GM19240 (cell line): ENCODE data around the gene ARHGAP23.

Experiments used
- DNase-seq: peaks from one replicate; pipeline ENCODE4 v3.0.0; 2011; ENCODE audit warnings: low spot score; ENCODE audit not compliant: insufficient read length

ARHGAP23 gene, protein sequence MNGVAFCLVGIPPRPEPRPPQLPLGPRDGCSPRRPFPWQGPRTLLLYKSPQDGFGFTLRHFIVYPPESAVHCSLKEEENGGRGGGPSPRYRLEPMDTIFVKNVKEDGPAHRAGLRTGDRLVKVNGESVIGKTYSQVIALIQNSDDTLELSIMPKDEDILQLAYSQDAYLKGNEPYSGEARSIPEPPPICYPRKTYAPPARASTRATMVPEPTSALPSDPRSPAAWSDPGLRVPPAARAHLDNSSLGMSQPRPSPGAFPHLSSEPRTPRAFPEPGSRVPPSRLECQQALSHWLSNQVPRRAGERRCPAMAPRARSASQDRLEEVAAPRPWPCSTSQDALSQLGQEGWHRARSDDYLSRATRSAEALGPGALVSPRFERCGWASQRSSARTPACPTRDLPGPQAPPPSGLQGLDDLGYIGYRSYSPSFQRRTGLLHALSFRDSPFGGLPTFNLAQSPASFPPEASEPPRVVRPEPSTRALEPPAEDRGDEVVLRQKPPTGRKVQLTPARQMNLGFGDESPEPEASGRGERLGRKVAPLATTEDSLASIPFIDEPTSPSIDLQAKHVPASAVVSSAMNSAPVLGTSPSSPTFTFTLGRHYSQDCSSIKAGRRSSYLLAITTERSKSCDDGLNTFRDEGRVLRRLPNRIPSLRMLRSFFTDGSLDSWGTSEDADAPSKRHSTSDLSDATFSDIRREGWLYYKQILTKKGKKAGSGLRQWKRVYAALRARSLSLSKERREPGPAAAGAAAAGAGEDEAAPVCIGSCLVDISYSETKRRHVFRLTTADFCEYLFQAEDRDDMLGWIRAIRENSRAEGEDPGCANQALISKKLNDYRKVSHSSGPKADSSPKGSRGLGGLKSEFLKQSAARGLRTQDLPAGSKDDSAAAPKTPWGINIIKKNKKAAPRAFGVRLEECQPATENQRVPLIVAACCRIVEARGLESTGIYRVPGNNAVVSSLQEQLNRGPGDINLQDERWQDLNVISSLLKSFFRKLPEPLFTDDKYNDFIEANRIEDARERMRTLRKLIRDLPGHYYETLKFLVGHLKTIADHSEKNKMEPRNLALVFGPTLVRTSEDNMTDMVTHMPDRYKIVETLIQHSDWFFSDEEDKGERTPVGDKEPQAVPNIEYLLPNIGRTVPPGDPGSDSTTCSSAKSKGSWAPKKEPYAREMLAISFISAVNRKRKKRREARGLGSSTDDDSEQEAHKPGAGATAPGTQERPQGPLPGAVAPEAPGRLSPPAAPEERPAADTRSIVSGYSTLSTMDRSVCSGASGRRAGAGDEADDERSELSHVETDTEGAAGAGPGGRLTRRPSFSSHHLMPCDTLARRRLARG (N-terminal part only)

DNA sequence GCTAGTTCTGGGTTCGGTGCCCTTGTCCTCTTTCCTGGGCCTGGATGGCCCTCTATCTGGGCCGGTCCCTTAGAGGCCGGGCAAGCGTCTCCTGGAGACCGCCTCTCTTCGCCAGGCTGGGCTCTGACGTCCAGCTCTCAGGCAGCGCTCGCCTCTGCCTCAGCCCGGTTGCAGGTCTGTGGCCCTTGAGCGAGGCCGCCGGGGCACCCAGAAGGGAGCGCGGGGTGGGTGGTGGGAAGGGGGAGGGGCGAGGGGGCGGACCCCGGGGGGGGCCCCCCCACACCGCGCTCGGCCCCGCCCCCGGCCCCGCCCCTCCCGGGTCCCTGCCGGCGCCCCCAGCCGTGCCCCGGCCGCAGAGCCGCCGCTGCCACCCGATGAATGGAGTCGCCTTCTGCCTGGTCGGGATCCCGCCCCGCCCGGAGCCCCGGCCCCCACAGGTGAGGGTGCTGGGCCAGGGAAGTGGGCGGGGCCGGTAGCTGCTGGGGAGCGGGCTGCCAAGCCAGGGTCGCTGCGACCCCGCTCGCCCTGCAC is at the start of gene ARHGAP23:
TSS of gene ARHGAP23 (plus strand) at position 353 of the 531 bp plus-strand sequence. CDS start at position 375, 22 bp downstream.
- no peak for DNase-seq

DNA sequence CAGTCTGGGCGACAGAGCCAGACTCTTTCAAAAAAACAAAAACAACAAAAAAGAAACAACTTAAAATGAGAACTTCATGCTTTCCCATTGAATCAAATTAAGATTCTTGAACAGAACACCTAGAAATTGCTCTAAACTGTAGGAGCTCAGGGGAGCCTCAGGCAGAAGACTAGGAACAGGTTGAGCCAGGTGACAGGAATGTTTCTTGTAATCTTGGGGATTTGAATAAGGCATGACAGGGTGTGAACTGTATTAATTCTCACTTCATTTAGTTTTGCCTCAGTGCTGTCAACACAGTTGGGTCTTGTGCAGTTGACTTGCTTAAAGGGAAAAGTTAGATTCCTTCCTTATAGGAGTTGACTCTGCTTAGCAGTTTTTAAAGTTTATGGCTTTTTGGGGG is 48.8 kb upstream of the ARHGAP23 start:
- no peak for DNase-seq

DNA sequence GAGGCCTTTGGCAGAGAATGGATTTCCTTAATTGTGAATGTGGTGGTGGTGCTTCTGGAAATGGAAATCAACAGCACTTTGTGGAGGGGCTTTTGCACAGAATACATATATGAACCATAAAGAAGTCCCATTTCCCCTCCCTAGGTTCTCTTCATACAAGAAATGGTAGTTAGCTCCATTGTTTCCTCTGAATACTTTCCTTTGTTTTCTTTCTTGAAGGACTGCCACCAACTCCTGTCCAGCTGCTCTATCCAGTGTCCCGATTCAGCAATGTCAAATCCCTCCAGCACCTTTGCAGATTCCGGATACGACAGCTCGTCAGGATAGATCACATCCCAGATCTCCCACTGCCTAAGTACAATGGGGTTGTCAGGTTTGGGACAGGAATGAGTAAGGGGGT is 33.2 kb upstream of the ARHGAP23 start:
- no peak for DNase-seq

DNA sequence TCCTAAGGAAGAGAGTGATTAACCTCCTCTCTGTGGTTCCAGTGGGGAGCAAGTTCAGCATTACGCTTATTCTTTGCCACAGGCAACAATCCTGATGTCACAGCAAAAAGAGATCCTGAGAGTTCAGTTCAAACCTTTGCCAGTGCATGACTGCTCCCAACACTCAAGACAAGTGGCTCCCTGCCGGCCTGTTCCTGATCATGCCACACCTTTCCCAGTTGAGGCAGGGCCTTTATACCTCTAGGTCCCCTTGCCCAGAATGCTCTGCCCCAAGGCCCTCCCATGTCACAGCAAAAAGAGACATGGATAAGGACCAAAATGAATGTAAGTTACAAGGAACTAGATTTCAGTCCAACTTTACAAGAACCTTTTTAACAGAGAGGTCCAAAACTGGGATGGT is 31.0 kb upstream of the ARHGAP23 start:
- no peak for DNase-seq

DNA sequence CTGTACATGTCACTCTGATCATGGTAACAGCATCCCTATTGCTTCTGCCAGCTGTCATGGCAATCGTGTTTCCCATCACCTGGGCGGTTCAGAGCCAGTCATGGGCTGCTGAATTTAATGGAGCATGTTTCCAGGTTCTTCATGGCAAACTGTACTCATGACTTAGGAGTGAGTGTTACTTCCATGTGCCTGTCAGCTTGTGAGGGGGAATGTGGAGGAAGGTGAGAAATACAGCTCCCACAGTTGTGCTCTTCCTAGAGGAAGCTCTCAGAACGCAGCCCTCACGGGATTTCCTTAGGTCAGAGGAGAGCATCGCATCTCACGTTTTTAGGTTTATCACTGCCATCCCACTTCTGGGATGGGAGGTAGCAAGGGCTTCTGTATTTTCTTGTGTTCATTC is 28.0 kb upstream of the ARHGAP23 start:
- DNase-seq, result no peak

DNA sequence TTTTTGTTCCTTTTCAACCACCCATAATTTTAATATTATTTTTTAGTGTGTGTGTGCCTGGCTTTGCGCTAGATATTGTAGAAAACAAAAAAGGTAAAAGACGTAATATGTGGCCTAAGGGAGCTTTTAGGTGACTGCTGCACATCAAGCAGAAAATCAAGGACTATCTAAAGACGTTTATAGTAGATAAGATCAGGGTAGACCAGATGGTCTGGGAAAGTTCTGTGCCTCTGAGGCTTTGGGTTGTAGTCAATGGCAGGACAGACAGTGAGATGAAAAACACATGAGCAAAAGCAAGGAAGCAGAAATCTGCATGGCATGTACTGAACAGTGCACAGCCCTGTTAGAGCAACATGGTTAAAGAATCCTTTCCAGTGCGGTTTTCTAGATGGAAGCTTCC is 26.8 kb upstream of the ARHGAP23 start:
- DNase-seq, result no peak

DNA sequence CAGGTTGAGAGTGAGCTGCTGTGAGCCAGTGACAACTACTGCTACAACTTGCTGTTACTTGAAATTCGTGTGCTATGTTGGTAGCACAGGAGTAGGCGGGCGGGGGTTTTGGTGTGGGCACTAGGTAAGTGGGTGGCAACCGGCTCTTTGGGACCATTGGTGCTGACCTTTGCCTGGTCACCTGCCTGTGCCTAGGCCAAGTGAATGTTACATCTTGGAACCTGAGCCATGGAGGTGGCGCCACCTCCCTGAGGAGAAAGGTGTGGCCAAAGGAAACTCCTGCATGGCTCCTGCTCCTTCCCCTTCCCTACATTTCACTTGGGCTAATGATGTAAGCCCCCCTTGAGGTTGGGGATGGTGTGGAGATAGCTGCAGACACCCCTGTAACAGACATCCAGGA is 25.4 kb upstream of the ARHGAP23 start:
- DNase-seq, result no peak

DNA sequence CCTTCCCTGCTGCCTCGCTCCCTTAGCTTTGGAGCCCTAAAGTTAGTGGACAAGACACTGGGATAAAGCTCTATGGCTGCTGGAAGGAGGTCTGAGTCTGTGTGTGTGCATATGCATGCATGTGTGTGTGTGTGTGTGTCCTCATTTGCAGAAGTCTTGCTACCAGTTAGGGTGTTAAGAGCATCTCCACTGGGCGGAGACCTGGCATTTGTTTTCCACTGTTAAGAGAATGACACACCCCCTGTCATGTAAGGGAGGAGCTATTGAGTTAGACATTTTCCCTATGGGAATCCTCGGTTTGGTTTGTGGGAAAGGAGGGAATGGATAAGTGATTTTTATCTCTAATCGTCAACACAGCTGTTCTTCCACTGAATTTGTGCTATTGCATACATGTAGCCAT is 24.8 kb upstream of the ARHGAP23 start:
- DNase-seq, result no peak

DNA sequence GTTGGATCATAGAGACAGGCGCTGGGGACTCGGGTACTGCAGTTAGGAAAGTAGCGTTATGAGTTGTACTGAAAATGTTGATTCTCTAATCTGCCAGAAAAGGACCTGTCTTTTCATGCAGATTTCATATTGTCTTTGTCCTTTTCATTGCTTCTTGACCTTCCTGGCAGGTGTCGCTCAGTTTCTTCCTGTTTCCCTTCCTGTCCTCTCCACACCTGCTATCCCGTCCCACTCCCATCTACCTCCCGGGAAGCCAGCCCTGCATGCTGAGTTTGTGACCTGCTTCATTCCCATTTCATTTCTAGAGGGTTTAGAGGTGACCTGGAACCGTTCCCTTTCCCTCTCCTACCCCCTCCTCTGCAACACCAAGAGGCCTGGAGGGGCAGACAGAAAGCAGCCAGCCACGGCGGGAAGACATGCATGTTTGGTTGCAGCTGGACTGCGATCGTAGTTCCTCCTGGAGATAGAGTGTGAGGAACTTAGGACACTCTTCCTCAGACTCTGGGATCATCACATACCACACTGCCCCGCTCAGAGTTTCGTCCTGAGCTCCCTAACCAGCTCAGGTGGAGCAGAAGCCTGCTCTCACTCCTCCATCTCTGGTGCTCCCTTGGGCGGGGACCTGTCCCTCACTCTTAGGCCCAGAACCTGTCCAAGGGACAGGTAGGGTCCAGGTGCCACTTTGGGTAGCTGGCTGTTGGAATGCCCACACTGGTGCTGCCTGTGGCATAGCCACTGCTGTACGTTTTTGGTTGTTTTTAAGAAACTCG is 23.9 kb upstream of the ARHGAP23 start:
- DNase-seq, result no peak

DNA sequence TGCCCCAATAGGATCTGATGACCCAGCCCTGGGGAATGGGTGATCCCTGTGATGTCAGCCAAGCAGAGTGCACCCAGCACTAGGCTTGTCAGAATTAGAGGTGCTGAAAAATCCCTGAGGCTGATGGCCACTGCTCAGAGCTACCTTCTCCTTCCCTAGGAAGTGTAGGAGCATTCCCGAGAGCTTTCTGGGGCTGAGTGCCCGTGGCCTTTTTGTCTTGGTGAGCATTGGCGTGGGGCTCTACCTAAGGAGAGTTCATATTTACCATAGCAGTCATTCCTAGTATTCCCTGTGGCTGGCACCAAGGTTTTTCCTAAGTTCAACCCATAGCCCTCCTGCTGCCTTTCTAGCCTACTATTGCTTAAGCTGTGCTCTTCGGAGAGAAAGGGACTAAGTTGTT is 22.6 kb upstream of the ARHGAP23 start:
- no peak for DNase-seq

DNA sequence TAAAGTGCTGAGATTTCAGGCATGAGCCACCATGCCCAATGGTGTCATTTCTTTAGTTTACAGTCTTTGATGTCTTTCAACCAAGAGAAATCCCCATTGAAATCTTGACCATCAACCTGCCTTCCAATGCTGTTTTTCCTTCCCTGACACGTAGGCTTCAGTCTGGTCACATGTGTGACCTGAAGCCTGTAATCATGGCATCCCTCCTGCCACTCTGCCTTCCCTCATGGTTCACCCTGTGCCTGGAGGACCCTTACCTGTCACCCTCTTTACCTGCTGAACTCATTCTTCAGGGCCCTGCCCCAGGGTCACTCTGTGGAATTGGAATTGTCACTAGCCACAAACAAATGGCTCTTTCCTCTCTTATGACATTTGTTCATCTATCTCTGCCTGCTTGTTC is 18.1 kb upstream of the ARHGAP23 start:
- DNase-seq, result no peak

DNA sequence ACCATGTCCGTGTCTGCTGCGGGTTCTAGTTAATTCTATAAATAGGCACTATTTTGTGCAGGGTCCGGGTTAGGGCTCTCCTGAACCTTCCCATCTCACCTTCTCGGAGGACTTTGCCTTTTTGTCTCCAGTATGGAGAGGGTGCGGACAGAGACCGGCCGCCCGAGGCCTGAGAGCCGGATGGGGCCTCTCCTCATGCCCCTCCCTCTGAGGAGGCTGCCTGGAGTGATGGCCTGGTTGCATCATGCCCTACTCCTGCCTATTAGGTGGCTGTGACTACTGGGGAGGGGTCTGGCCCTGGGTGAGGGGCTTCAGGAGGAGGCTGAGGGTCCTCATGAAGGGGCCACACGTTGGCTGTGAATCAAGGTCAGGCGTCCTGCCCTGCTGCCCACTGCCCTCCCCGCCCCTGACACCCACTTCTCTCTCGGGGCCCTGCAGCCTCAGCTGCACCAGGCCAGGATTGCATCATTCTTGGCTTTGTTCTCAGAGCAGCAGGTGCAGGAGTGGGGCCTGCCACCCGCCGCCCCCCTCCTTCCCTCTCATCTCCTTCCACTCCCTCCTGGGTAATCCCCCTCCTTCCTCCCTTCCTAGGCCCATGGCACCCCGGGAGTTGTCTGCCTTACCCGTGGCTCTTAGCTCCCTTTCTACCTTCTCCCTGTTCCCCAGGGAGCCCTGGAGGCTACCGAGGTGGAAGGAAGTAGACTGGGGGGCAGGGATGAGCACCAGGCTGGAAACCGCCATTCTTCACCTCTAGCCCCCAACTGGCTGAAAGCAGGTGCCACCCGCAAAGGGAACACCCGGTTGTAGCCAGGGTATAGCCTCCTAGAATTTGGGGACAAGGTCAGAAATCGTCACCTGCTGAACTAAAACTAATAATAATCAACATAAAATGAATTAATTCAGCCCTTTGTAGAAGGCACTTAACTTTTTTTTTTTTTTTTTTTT is 12.7 kb upstream of the ARHGAP23 start:
- DNase-seq, result no peak

DNA sequence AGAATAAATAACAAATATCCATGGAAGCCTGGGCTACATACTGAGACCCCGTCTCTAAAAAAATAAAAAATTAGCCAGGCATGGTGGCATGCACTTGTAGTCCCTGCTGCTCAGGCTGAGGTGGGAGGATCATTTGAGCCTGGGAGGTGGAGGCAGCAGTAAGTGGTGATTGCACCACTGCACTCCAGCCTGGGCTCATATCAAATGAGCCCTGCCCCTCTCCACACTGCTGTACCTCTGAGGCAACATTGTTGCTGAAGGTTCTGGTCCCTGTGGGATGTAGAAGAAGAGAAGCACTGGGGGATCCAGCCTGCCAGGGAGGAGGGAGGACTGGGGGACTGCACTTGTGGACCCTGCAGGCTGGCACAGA is 11.4 kb upstream of the ARHGAP23 start:
- no peak for DNase-seq

DNA sequence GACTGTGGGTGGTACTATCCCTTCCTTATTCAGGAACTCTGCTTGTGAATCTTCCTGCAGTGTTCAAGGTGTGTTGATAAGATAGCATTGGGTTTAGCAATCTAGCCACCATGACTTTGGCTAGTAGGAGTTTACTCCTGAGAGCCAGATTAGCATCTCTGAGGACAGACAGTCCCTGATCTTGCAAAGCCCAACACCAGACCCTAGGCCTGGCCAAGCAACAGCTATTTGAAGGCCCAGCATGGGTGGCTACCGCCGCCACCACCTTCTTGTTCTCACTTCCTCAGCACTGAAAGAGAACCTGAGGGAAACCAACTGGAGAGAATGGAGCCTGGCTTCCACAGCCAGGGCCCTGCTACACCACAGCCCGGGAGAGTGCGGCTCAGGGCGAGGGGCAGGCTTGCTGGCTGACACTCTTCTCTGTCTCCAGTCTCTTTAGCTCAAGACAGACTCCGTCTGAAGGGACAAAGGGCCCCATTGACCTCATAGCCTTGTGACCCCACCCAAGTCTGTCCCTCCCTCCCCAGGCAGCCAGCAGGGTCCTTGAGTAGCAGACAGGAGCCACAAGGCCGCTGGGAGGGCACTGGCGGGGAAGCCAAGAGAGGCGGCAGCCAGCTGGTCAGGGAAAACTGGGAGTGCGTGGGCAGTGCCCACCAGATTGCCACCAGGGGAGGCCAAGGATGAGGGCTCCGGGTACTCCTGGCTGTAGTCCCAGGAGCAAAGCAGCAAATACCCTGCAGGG is 10.9 kb upstream of the ARHGAP23 start:
- DNase-seq, result no peak

DNA sequence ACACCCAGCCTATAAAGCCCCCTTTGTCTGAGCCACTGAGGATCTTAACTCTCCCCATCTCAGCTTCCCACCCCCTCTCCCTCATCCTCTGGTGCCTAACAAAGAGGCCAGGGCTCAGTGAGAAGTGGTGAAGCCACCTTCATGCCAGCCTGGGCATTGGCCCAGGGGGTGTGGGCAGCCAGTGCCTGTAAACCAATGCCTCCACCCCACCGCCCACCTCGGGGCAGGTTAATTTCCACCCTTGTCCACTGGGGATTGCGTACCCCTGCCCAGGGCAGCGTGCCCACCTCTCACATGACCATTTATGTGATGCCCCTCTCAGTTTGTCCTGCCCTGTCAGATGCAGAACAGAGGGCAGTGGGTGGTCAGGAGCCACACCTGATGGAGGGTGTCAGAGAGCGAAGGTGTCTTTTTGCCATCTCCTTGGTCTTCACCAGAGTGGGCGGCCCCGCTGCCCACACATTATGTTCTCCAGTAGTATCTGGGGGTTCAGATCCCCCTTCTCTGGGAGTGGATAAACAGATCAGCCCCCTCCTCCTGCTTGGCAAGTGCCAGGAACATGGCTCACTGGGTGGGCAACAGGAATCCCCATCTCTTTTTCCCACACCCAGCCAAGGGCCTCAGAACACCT is 10.1 kb upstream of the ARHGAP23 start:
- no peak for DNase-seq

DNA sequence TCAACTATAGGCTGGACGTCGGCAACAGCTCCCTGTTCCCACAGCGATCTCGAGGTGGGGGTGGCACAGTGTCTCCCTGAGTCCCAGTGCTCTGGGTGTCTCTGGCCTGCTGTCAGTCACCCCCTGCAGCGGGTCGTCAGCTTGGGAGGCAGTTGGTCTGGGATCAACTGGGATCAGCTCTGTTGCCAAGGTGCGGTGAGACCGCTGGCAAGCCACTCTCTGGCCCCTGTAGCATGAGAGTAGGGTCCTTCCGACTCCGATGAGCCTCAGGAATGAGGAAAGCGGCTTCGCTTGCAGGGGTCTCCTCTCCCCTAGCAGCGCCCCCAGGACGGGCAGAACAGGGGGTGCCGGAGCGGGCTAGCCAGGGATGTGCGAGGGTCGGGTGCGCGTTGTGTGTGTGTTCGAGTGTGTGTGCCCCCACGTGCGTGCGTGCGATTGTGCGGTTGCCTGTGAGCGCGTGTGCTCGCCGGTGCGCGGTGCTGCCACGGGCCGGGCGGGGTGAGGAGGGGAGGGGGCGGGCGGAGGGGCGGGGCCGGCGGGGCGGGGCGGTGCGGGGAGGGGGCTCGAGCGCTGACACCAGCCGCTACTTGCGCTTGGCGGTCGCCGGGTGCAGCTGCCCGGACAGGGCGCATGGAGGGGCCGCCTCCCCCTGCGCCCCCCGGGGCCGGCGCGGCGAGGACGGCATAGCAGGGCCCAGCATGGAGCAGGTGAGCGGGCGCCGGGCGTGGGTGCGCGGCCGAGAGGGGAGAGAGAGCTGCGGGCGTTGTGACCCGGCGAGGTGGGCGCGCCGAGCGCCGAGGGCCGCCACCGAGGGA is 9.4 kb upstream of the ARHGAP23 start:
- DNase-seq, result no peak

DNA sequence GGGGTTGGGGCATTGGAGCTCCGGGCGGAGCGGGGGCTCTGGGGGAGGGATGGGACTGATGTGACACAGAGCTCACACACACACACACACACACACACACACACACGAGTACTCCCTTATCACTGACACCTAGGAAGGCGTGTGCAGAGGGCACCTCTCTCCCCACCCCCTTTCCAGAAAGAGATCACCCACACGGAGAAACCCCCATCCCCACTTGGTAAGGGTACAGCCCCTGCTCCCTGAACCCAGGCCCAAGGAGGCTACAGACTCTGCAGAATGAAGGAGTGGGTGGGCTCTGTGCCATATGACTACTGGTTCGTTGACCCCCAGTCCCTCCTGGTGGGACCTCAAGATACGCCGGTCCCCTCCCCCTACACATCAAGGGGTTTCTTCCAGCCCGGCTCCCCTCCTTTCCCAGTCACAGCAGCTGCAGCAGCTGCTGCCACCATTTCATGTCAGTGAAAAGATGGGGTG is 8.7 kb upstream of the ARHGAP23 start:
- no peak for DNase-seq
